Gastroesophageal sphincter (tissue), 4 donors: ENCODE measurements around the gene MPRIP. TPM values are rescaled to one million over a fixed set of nuclear protein-coding genes. Genes with fewer than 3 reads are reported as not detected.

Experiments used
- ATAC-seq: fragments of 150-250 bp; one replicate; pipeline ENCODE4 v1.9.1; 2016; ENCODE audit warnings: mild to moderate bottlenecking, moderate library complexity
- H3K27ac ChIP-seq, 4 donors: fragments of 200-600 bp; sonication (generic) in 3 of 4; 1 replicate in 3 of 4; 2 replicates in 1 of 4; pipeline ENCODE4 v1.5.1; 2016 to 2019
- H3K27me3 ChIP-seq: fragments of 200-600 bp; sonication (generic); one replicate; pipeline ENCODE4 v1.5.1; 2019
- H3K36me3 ChIP-seq, 2 donors: fragments of 200-600 bp; sonication (generic); one replicate each; pipeline ENCODE4 v1.5.1; 2019; ENCODE audit warnings: control low read depth in 1 of 2
- H3K4me1 ChIP-seq, 3 donors: fragments of 200-600 bp; sonication (generic); 1 replicate in 2 of 3; 2 replicates in 1 of 3; pipeline ENCODE4 v1.5.1; 2016 to 2019; ENCODE audit warnings: control low read depth in 2 of 3
- H3K4me3 ChIP-seq, 2 donors: fragments of 200-600 bp; sonication (generic); one replicate each; pipeline ENCODE4 v1.5.1; 2019; ENCODE audit warnings: mild to moderate bottlenecking in 1 of 2, moderate library complexity in 1 of 2
- H3K9me3 ChIP-seq, 3 donors: fragments of 200-600 bp; sonication (generic); one replicate each; pipeline ENCODE4 v1.5.1; 2017 to 2019; ENCODE audit warnings: control low read depth in 2 of 3
- EP300 ChIP-seq: sonication (generic); formaldehyde crosslinking; IDR thresholded peaks from one replicate; pipeline ENCODE4 v1.6.1; 2017; ENCODE audit warnings: antibody characterized with exemption, mild to moderate bottlenecking
- POLR2A ChIP-seq, 2 donors: fragments of 450-650 bp; IDR thresholded peaks; one replicate each; pipeline ENCODE4 v1.6.1; 2017; ENCODE audit warnings: antibody characterized with exemption in 2 of 2, mild to moderate bottlenecking in 2 of 2, moderate library complexity in 1 of 2
- POLR2AphosphoS5 ChIP-seq: sonication (generic); formaldehyde crosslinking; IDR thresholded peaks from one replicate; pipeline ENCODE4 v1.6.1; 2017; ENCODE audit warnings: antibody characterized with exemption
- WGBS, 2 donors: methylation state at CpG; one replicate each; pipeline ENCODE4 v1.1.5; 2018; ENCODE audit warnings: low coverage in 1 of 2; 5-methylcytosine and 5-hydroxymethylcytosine counted together
- total RNA-seq, 4 donors: library from RNA; depleted of rRNA; stranded (reverse); fragments of >200 nt; gene quantifications; one replicate each; pipeline ENCODE4 v1.1.0, GENCODE V29; 2016
- TF ChIP-seq, protein P1 (sequence below), 4 experiments: fragments of 200-600 bp in 2 of 4; fragments of 450-650 bp in 2 of 4; sonication (generic) in 1 of 4; IDR thresholded peaks; one replicate each; pipeline ENCODE4 v1.5.1; 2017 to 2019; ENCODE audit warnings: antibody characterized with exemption in 4 of 4, mild to moderate bottlenecking in 2 of 4, moderate library complexity in 2 of 4

MPRIP gene
- total RNA-seq, 4 donors from 2014 or later = 113 to 233 (median 155) TPM

DNA sequence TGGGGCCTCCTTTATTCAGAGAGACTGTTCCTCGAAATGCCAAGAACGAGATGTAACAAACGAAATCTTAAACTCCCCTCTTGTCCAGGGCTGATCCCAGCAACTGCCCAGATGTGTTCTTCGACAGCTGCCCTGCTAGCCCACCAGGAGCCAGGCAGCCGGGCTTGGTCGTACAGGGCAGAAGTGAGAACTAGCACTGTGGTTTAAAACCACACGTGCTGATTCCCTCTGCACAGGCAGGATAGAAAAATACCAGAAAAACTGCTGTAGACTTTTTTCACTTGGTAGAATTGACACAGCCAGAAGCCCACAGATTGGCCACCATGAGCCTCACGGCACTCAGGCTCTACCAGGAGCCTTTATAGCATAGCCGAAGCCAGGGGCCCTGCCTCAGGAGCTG lies 130.7 kb downstream of the MPRIP start:
- TF ChIP-seq POLR2AphosphoS5 (no peak), POLR2A (IDR thresholded peaks at IDR 0.05) (no peak), EP300 (no peak)
- TF ChIP-seq, protein P1, sequence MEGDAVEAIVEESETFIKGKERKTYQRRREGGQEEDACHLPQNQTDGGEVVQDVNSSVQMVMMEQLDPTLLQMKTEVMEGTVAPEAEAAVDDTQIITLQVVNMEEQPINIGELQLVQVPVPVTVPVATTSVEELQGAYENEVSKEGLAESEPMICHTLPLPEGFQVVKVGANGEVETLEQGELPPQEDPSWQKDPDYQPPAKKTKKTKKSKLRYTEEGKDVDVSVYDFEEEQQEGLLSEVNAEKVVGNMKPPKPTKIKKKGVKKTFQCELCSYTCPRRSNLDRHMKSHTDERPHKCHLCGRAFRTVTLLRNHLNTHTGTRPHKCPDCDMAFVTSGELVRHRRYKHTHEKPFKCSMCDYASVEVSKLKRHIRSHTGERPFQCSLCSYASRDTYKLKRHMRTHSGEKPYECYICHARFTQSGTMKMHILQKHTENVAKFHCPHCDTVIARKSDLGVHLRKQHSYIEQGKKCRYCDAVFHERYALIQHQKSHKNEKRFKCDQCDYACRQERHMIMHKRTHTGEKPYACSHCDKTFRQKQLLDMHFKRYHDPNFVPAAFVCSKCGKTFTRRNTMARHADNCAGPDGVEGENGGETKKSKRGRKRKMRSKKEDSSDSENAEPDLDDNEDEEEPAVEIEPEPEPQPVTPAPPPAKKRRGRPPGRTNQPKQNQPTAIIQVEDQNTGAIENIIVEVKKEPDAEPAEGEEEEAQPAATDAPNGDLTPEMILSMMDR (IDR thresholded peaks at IDR 0.05) = no peak
- H3K36me3 ChIP-seq = peaks cover 0 to 99% of the 10 kb centered on the region in 2 donors

DNA sequence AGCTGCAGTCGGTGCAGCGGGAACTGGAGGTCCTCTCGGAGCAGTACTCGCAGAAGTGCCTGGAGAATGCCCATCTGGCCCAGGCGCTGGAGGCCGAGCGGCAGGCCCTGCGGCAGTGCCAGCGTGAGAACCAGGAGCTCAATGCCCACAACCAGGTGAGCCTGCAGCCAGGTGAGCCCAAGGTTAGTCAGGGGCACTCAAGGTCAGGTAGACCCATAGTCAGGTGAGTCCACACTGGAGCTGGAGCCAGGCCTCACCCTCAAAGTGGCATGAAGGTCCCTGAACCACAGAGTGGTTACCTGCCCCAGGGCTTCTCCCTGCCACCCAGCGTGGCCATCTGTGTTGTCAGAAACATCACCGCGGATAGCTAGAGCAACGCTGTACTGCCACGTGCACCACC lies 131.7 kb downstream of the MPRIP start:
- Histone ChIP-seq H3K4me1 (peaks cover 0 to 7% (median 0%) of the 10 kb centered on the region in 3 donors), H3K27me3 (no peaks in the 10 kb centered on the region), H3K4me3 (no peak overlapping the region), H3K9me3 (no peaks in the 10 kb centered on the region), H3K36me3 (peaks cover 0 to 99% of the 10 kb centered on the region in 2 donors), H3K27ac (no peak overlapping the region)
- ATAC-seq = no peak
- TF ChIP-seq POLR2AphosphoS5 (no peak), POLR2A (IDR thresholded peaks at IDR 0.05) (no peak), EP300 (no peak)
- TF ChIP-seq, protein P1 (IDR thresholded peaks at IDR 0.05) = no peak
- 92% methylated on average over 9 of the region's 14 CpGs; no CpG with 5 or more reads in 1 of the 2 donors for WGBS, 2 donors

More for the DNA sequence above, 130.7 kb downstream of the MPRIP start:
- H3K9me3 ChIP-seq = no peaks in the 10 kb centered on the region
- peak overlapping the region in 1 of 4 donors; percentile 21 for H3K27ac ChIP-seq
- 82% methylated on average over 3 to 6 of the region's 9 CpGs for WGBS, 2 donors
- no peak overlapping the region for H3K4me3 ChIP-seq
- H3K4me1 ChIP-seq = peaks cover 0 to 7% (median 0%) of the 10 kb centered on the region in 3 donors
- no peaks in the 10 kb centered on the region for H3K27me3 ChIP-seq
- no peak for ATAC-seq

DNA sequence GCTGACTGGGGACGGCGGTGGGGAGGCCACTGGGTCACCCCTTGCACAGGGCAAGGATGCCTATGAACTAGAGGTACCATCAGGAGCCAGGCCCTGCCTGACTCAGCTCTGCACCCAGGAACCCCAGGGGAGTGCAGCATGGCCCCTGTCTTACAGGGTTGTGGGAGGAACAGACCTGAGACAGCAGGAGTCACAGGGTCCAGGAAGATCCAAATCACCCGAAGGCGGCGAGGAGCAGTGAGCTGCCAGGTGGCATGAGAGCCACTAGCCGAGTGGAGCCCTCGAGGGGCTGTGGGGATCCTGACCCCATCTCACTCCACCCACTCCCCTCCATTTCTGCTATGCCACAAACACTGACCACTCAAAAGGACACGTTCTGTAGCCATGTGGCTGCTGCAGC lies 133.1 kb downstream of the MPRIP start:
- WGBS, 2 donors = 90% methylated on average over 5 of the region's 8 CpGs; no CpG with 5 or more reads in 1 of the 2 donors
- Histone ChIP-seq H3K9me3 (no peaks in the 10 kb centered on the region), H3K36me3 (peaks cover 0 to 100% of the 10 kb centered on the region in 2 donors)

DNA sequence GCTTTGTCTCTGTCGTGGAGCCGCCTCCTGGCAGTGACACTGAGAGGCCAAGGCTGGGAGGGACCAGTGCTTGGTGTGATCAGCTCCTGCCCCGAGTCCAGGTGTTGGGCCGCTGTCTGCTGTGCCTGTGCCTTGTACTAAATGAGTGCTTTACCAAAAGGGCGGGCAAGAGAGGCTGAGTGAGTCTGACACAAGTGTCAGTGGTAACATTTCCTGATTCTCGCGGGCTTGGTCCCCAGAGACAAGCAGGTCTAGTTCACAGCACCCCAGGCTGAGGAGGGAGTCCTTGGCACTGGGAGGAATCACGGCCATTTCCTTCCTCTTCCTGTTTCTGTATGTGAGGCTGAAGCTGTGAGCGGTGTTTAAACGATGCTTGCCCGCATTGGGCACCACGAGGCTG lies 133.7 kb downstream of the MPRIP start:
- peaks cover 0 to 100% of the 10 kb centered on the region in 2 donors for H3K36me3 ChIP-seq
- H3K4me1 ChIP-seq = peaks cover 0 to 3% (median 0%) of the 10 kb centered on the region in 3 donors
- H3K4me3 ChIP-seq = no peak overlapping the region
- H3K27ac ChIP-seq = no peak overlapping the region
- WGBS, 2 donors = 63 to 96% methylated on average over 4 to 7 of the region's 12 CpGs
- no peak for ATAC-seq
- no peaks in the 10 kb centered on the region for H3K9me3 ChIP-seq
- TF ChIP-seq EP300 (no peak), POLR2A (IDR thresholded peaks at IDR 0.05) (no peak), POLR2AphosphoS5 (no peak)
- TF ChIP-seq, protein P1 (IDR thresholded peaks at IDR 0.05) = no peak
- no peaks in the 10 kb centered on the region for H3K27me3 ChIP-seq

More for the DNA sequence above, 133.1 kb downstream of the MPRIP start:
- H3K4me1 ChIP-seq = peaks cover 0 to 7% (median 0%) of the 10 kb centered on the region in 3 donors
- no peak for ATAC-seq
- H3K4me3 ChIP-seq = no peak overlapping the region
- H3K27ac ChIP-seq = no peak overlapping the region
- H3K27me3 ChIP-seq = no peaks in the 10 kb centered on the region
- TF ChIP-seq, protein P1 (IDR thresholded peaks at IDR 0.05) = no peak
- TF ChIP-seq POLR2AphosphoS5 = no peak
- TF ChIP-seq POLR2A (IDR thresholded peaks at IDR 0.05) = no peak
- TF ChIP-seq EP300 = no peak

DNA sequence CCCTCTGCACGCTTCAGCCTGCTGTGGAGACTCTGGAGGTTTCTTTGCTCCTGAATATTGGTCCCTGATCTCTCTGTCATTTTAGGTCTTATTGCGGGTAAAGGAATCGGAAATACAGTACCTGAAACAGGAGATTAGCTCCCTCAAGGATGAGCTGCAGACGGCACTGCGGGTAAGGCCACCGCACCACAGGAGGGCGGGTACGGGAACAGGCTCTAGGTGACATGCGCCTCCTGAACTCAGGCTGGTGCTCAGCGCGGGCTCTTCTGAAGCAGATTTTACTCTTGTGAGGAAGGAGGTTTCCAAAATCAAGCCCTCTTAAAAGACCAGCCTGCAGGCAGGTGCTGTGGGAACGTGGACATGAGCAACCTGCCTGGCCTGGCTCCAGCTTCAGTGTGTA lies 134.1 kb downstream of the MPRIP start:
- H3K27ac ChIP-seq = no peak overlapping the region
- ATAC-seq = no peak
- no peaks in the 10 kb centered on the region for H3K4me1 ChIP-seq
- no peak overlapping the region for H3K4me3 ChIP-seq
- peaks cover 0 to 100% of the 10 kb centered on the region in 2 donors for H3K36me3 ChIP-seq
- WGBS, 2 donors = 75 to 89% methylated on average over 2 to 5 of the region's 12 CpGs
- no peaks in the 10 kb centered on the region for H3K27me3 ChIP-seq
- TF ChIP-seq POLR2AphosphoS5 = no peak
- TF ChIP-seq POLR2A (IDR thresholded peaks at IDR 0.05) = no peak
- no peak for TF ChIP-seq EP300
- TF ChIP-seq, protein P1 (IDR thresholded peaks at IDR 0.05) = no peak
- H3K9me3 ChIP-seq = no peaks in the 10 kb centered on the region
